ENCODE data around the gene FBXL3. TPM values are rescaled to one million over a fixed set of nuclear protein-coding genes. Genes with fewer than 3 reads are reported as not detected.

FBXL3 gene
- total RNA-seq, 1 donor from 2014 or later = 51.6 TPM

GRCh38 chr13:77033717-77034302 is 6.9 kb upstream of the FBXL3 start:
- TF ChIP-seq CTCF (IDR thresholded peaks at IDR 0.05; ENCODE audit: insufficient read depth, low read length, severe bottlenecking) = no peak
- DNase-seq (ENCODE audit: low read depth) (peak; percentile 66), FAIRE-seq (no peak)
- Histone ChIP-seq H3K36me3 (ENCODE audit: control insufficient read depth, insufficient read depth, low read length) (no peaks in the 10 kb centered on the region), H3K4me3 (ENCODE audit: low read depth, low read length) (no peak overlapping the region), H3K27me3 (ENCODE audit: control insufficient read depth, insufficient read depth, low read length) (no peaks in the 10 kb centered on the region)

- FAIRE-seq (no peak), DNase-seq (ENCODE audit: low read depth) (no peak)
- Histone ChIP-seq H3K4me3 (ENCODE audit: low read depth, low read length) (no peak overlapping the region), H3K36me3 (ENCODE audit: control insufficient read depth, insufficient read depth, low read length) (no peaks in the 10 kb centered on the region), H3K27me3 (ENCODE audit: control insufficient read depth, insufficient read depth, low read length) (no peaks in the 10 kb centered on the region)
- TF ChIP-seq CTCF (IDR thresholded peaks at IDR 0.05; ENCODE audit: insufficient read depth, low read length, severe bottlenecking) = no peak
Measured at GRCh38 chr13:77031656-77032243, 4.8 kb upstream of the FBXL3 start.

DNA sequence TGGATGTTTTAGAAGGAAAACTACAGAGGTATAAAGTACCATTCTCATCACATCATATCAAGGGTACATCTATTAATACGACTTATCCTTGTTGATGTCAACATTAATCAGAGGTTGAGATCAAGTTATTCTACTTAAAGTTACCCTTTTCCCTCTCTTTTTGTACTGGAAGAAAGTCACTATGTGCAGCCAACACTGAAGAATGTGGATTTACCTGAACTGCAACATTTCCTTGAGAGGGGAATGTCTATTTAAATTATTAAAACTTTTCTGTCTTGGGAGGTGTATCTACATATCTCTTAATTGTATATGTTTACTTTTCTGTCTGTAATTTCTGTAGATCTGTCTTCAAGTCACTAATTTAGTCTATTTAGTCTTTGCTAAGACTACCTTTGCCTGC is 2.5 kb upstream of the FBXL3 start:
- Histone ChIP-seq H3K4me3 (ENCODE audit: low read depth, low read length) (no peak overlapping the region), H3K36me3 (ENCODE audit: control insufficient read depth, insufficient read depth, low read length) (no peaks in the 10 kb centered on the region), H3K27me3 (ENCODE audit: control insufficient read depth, insufficient read depth, low read length) (no peaks in the 10 kb centered on the region)
- no peak for TF ChIP-seq CTCF (IDR thresholded peaks at IDR 0.05; ENCODE audit: insufficient read depth, low read length, severe bottlenecking)
- DNase-seq (ENCODE audit: low read depth) = peak; percentile 19
- no peak for FAIRE-seq

GRCh38 chr13:77028202-77028601 is 1.2 kb upstream of the FBXL3 start:
- FAIRE-seq (no peak), DNase-seq (ENCODE audit: low read depth) (no peak)
- no peak overlapping the region for H3K4me3 ChIP-seq (ENCODE audit: low read depth, low read length)
- H3K36me3 ChIP-seq (ENCODE audit: control insufficient read depth, insufficient read depth, low read length) = peaks cover 1% of the 10 kb centered on the region
- no peaks in the 10 kb centered on the region for H3K27me3 ChIP-seq (ENCODE audit: control insufficient read depth, insufficient read depth, low read length)
- TF ChIP-seq CTCF (IDR thresholded peaks at IDR 0.05; ENCODE audit: insufficient read depth, low read length, severe bottlenecking) = no peak

GRCh38 chr13:77026255-77026860 is 601 bp downstream of the FBXL3 start:
- no peak for FAIRE-seq
- DNase-seq (ENCODE audit: low read depth) = peak; percentile 61
- H3K4me3 ChIP-seq (ENCODE audit: low read depth, low read length) = peak overlapping the region; percentile 59
- no peaks in the 10 kb centered on the region for H3K27me3 ChIP-seq (ENCODE audit: control insufficient read depth, insufficient read depth, low read length)
- peaks cover 1% of the 10 kb centered on the region for H3K36me3 ChIP-seq (ENCODE audit: control insufficient read depth, insufficient read depth, low read length)
- no peak for TF ChIP-seq CTCF (IDR thresholded peaks at IDR 0.05; ENCODE audit: insufficient read depth, low read length, severe bottlenecking)

Measured in bronchial epithelial cell (primary cell).